H1 (cell line): Measurements from ENCODE around the gene MMUT. TPM values are rescaled to one million over a fixed set of nuclear protein-coding genes. Genes with fewer than 3 reads are reported as not detected.

Source experiments
- CTCF ChIA-PET: fragments of 300-600 bp; sonication (Branson Sonifier 250); formaldehyde crosslinking; loops from one replicate; lab custom pipeline; 2021; ENCODE audit not compliant: partially characterized antibody; lab: Charles Lee
- POLR2A ChIA-PET: fragments of 300-600 bp; sonication (Branson Sonifier 250); formaldehyde crosslinking; loops from one replicate; lab custom pipeline; 2021; ENCODE audit warnings: inconsistent platforms; ENCODE audit not compliant: partially characterized antibody; lab: Charles Lee
- DNase-seq, 2 experiments: peaks; one replicate each; pipeline versions ENCODE4 v3.0.0 to v3.0.0-alpha.2; 2010 to 2022; ENCODE audit warnings: low spot score in 2 of 2, low read depth in 1 of 2, mixed read lengths in 1 of 2
- FAIRE-seq: peaks from 2 replicates; lab custom pipeline; 2011; peaks lifted over from hg19 to GRCh38; lab: Jason Lieb, UNC
- H2AFZ ChIP-seq: 2 replicates; pipeline ENCODE4 v1.8.1; 2012; ENCODE audit warnings: low read length, inconsistent platforms
- H2AK5ac ChIP-seq: 2 replicates; pipeline ENCODE4 v1.6.1; 2013; ENCODE audit warnings: low read depth, low read length
- H2BK120ac ChIP-seq: replicated peaks from 2 replicates; pipeline ENCODE3; 2013; ENCODE audit warnings: low read depth, low read length, inconsistent platforms
- H2BK12ac ChIP-seq: 2 replicates; pipeline ENCODE4 v1.6.1; 2013; ENCODE audit warnings: low read depth, low read length
- H2BK15ac ChIP-seq: 2 replicates; pipeline ENCODE4 v1.6.1; 2013; ENCODE audit warnings: low read length
- H2BK20ac ChIP-seq: 2 replicates; pipeline ENCODE4 v1.6.1; 2013; ENCODE audit warnings: low read length
- H2BK5ac ChIP-seq: 2 replicates; pipeline ENCODE4 v1.6.1; 2013; ENCODE audit warnings: low read depth, low read length
- H3K14ac ChIP-seq: 2 replicates; pipeline ENCODE4 v1.6.1; 2013; ENCODE audit warnings: inconsistent platforms; ENCODE audit not compliant: insufficient read length
- H3K18ac ChIP-seq: 2 replicates; pipeline ENCODE4 v1.6.1; 2013; ENCODE audit warnings: low read length; ENCODE audit errors: extremely low read depth
- H3K23ac ChIP-seq: 2 replicates; pipeline ENCODE4 v1.6.1; 2013; ENCODE audit warnings: inconsistent platforms; ENCODE audit not compliant: insufficient read length
- H3K23me2 ChIP-seq: 2 replicates; pipeline ENCODE4 v1.6.1; 2013; ENCODE audit warnings: low read depth, low read length
- H3K27ac ChIP-seq: 2 replicates; pipeline ENCODE4 v1.6.1; 2011; ENCODE audit warnings: low read depth, low read length, inconsistent platforms
- H3K27me3 ChIP-seq, 4 experiments: replicated peaks in 1 of 4; 1 replicate in 1 of 4; 2 replicates in 3 of 4; pipeline versions ENCODE4 v1.6.1 to v1.8.1; 2011 to 2013; ENCODE audit warnings: low read length in 3 of 4, mild to moderate bottlenecking in 3 of 4, inconsistent platforms in 2 of 4, mixed read lengths in 2 of 4, moderate library complexity in 1 of 4; ENCODE audit not compliant: control insufficient read depth in 3 of 4, insufficient read depth in 3 of 4; ENCODE audit errors: extremely low read depth in 1 of 4
- H3K36me3 ChIP-seq, 4 experiments: 2 replicates each; pipeline versions ENCODE4 v1.6.1 to v1.8.1; 2011 to 2013; ENCODE audit warnings: mild to moderate bottlenecking in 4 of 4, low read length in 3 of 4, moderate library complexity in 2 of 4, control low read depth in 1 of 4, inconsistent platforms in 1 of 4; ENCODE audit not compliant: insufficient read depth in 4 of 4, control insufficient read depth in 2 of 4
- H3K4ac ChIP-seq: replicated peaks from 2 replicates; pipeline ENCODE3; 2013; ENCODE audit warnings: low read length, low read depth, mixed read lengths, inconsistent platforms; ENCODE audit not compliant: insufficient read length
- H3K4me1 ChIP-seq, 4 experiments: replicated peaks in 1 of 4; 1 replicate in 1 of 4; 2 replicates in 3 of 4; pipeline versions ENCODE4 v1.6.1 to v1.8.1; 2011 to 2013; ENCODE audit warnings: low read length in 3 of 4, inconsistent platforms in 2 of 4, mixed read lengths in 1 of 4; ENCODE audit not compliant: insufficient read depth in 4 of 4, control insufficient read depth in 3 of 4
- H3K4me2 ChIP-seq, 2 experiments: 2 replicates each; pipeline versions ENCODE4 v1.6.1 to v1.8.1; 2011 to 2013; ENCODE audit warnings: low read depth in 2 of 2, low read length in 2 of 2, control low read depth in 1 of 2, inconsistent platforms in 1 of 2, mild to moderate bottlenecking in 1 of 2; ENCODE audit not compliant: insufficient read depth in 1 of 2
- H3K4me3 ChIP-seq, 4 experiments: fragments of 200-600, 300-600 bp in 1 of 4; sonication (generic), shearing (Covaris generic), sonication (Bioruptor Twin) in 1 of 4; 2 replicates each; pipeline versions ENCODE4 v1.5.1 to v1.8.1; 2011 to 2016; ENCODE audit warnings: low read length in 4 of 4, low read depth in 3 of 4, control low read depth in 2 of 4, inconsistent platforms in 2 of 4, mild to moderate bottlenecking in 2 of 4, mixed read lengths in 1 of 4, moderate library complexity in 1 of 4; ENCODE audit not compliant: insufficient read depth in 2 of 4; ENCODE audit errors: extremely low read depth in 1 of 4
- H3K56ac ChIP-seq: replicated peaks from 2 replicates; pipeline ENCODE3; 2013; ENCODE audit warnings: low read depth, mild to moderate bottlenecking, mixed read lengths, low read length, inconsistent platforms; ENCODE audit not compliant: insufficient read length
- H3K79me1 ChIP-seq: 2 replicates; pipeline ENCODE4 v1.6.1; 2013; ENCODE audit warnings: low read depth, low read length, control low read depth
- H3K79me2 ChIP-seq, 2 experiments: 2 replicates each; pipeline versions ENCODE4 v1.6.1 to v1.8.1; 2012 to 2013; ENCODE audit warnings: low read length in 2 of 2, mild to moderate bottlenecking in 2 of 2, inconsistent platforms in 1 of 2; ENCODE audit not compliant: insufficient read depth in 2 of 2, control insufficient read depth in 1 of 2
- H3K9ac ChIP-seq, 4 experiments: replicated peaks in 1 of 4; 1 replicate in 1 of 4; 2 replicates in 3 of 4; pipeline versions ENCODE4 v1.6.1 to v1.8.1; 2011 to 2013; ENCODE audit warnings: low read depth in 3 of 4, low read length in 3 of 4, control low read depth in 2 of 4, mild to moderate bottlenecking in 2 of 4, moderate library complexity in 2 of 4, inconsistent platforms in 1 of 4; ENCODE audit errors: extremely low read depth in 1 of 4
- H3K9me3 ChIP-seq, 2 experiments: 2 replicates each; pipeline versions ENCODE4 v1.6.1 to v1.8.1; 2012 to 2013; ENCODE audit warnings: mild to moderate bottlenecking in 2 of 2, moderate library complexity in 2 of 2, control low read depth in 1 of 2, inconsistent platforms in 1 of 2, low read depth in 1 of 2, low read length in 1 of 2, mixed read lengths in 1 of 2; ENCODE audit not compliant: insufficient read depth in 2 of 2
- H4K20me1 ChIP-seq, 2 experiments: replicated peaks in 1 of 2; 2 replicates each; pipeline versions ENCODE3 to v1.8.1; 2011 to 2013; ENCODE audit warnings: inconsistent platforms in 2 of 2, low read length in 2 of 2, mild to moderate bottlenecking in 1 of 2; ENCODE audit not compliant: insufficient read depth in 2 of 2, control insufficient read depth in 1 of 2
- H4K5ac ChIP-seq: 2 replicates; pipeline ENCODE4 v1.6.1; 2013; ENCODE audit warnings: low read length, low read depth, mixed read lengths, inconsistent platforms; ENCODE audit not compliant: insufficient read length
- H4K8ac ChIP-seq: 2 replicates; pipeline ENCODE4 v1.8.0; 2013; ENCODE audit warnings: mild to moderate bottlenecking, moderate library complexity, low read length, inconsistent platforms; ENCODE audit not compliant: insufficient read depth; ENCODE audit errors: extremely low read depth
- H4K91ac ChIP-seq: replicated peaks from 2 replicates; pipeline ENCODE3; 2013; ENCODE audit warnings: low read length, mixed read lengths, inconsistent platforms; ENCODE audit not compliant: insufficient read length
- ASH2L ChIP-seq: fragments of 200-600, 300-600 bp; sonication (generic); IDR thresholded peaks from one replicate; pipeline ENCODE4 v1.7.1; 2017; ENCODE audit warnings: low read length
- CEBPB ChIP-seq: IDR thresholded peaks from 2 replicates; pipeline ENCODE4 v1.6.1; 2012; ENCODE audit warnings: low read depth, low read length
- CTBP2 ChIP-seq: IDR thresholded peaks from 2 replicates; pipeline ENCODE4 v1.7.0; 2011; ENCODE audit warnings: borderline replicate concordance, mild to moderate bottlenecking, moderate library complexity, mixed read lengths, low read length; ENCODE audit not compliant: insufficient read depth, insufficient read length
- EGR1 ChIP-seq: IDR thresholded peaks from 2 replicates; pipeline ENCODE4 v1.6.1; 2011; ENCODE audit warnings: low read depth, low read length, borderline replicate concordance
- HDAC2 ChIP-seq, 2 experiments: fragments of 300-600 bp in 1 of 2; sonication (generic) in 1 of 2; IDR thresholded peaks; 2 replicates each; pipeline ENCODE4 v1.6.1; 2011 to 2012; ENCODE audit warnings: low read depth in 2 of 2, low read length in 2 of 2, mild to moderate bottlenecking in 2 of 2, moderate library complexity in 2 of 2, borderline replicate concordance in 1 of 2, inconsistent platforms in 1 of 2
- HDAC6 ChIP-seq: IDR thresholded peaks from one replicate; pipeline ENCODE4 v1.7.1; 2012; ENCODE audit warnings: low read depth, mild to moderate bottlenecking, inconsistent platforms, low read length, moderate library complexity
- KDM1A ChIP-seq: fragments of 200-600, 300-600 bp; sonication (generic); IDR thresholded peaks from 2 replicates; pipeline ENCODE4 v1.7.1; 2016; ENCODE audit warnings: mild to moderate bottlenecking, low read length, borderline replicate concordance
- RAD21 ChIP-seq, 2 experiments: IDR thresholded peaks in 1 of 2; conservative IDR thresholded peaks in 1 of 2; 2 replicates each; pipeline ENCODE4 v1.6.1; 2011; ENCODE audit warnings: low read depth in 2 of 2, low read length in 2 of 2, improper control_type of control experiment in 1 of 2, inconsistent platforms in 1 of 2, mild to moderate bottlenecking in 1 of 2, moderate library complexity in 1 of 2
- RFX5 ChIP-seq: IDR thresholded peaks from 2 replicates; pipeline ENCODE4 v1.6.1; 2011; ENCODE audit warnings: low read depth, low read length, improper control_type of control experiment, borderline replicate concordance
- RXRA ChIP-seq: IDR thresholded peaks from 2 replicates; pipeline ENCODE4 v1.6.1; 2011; ENCODE audit warnings: low read depth, mild to moderate bottlenecking, low read length, moderate library complexity; ENCODE audit not compliant: insufficient read depth
- SAP30 ChIP-seq: fragments of 300-600 bp; sonication (generic); IDR thresholded peaks from 2 replicates; pipeline ENCODE4 v1.7.1; 2012; ENCODE audit warnings: low read length, moderate library complexity, mild to moderate bottlenecking, inconsistent platforms; ENCODE audit not compliant: insufficient read depth, insufficient replicate concordance
- SRF ChIP-seq: IDR thresholded peaks from 2 replicates; pipeline ENCODE4 v1.6.1; 2011; ENCODE audit warnings: mild to moderate bottlenecking, low read depth, low read length, moderate library complexity
- YY1 ChIP-seq: IDR thresholded peaks from 2 replicates; pipeline ENCODE4 v1.6.1; 2011; ENCODE audit warnings: low read depth, mild to moderate bottlenecking, low read length
- WGBS, 2 experiments: shearing (Covaris generic) in 1 of 2; methylation state at CpG; one replicate each; pipeline versions ENCODE4 v1.1.6 to v1.1.7; 2013 to 2015; ENCODE audit warnings: low lambda C conversion rate in 2 of 2, mixed read lengths in 2 of 2, inconsistent platforms in 1 of 2, low coverage in 1 of 2, missing lambda C conversion rate in 1 of 2; ENCODE audit not compliant: insufficient replicate concordance in 2 of 2, insufficient coverage in 1 of 2, insufficient read length in 1 of 2; ENCODE audit errors: extremely low coverage in 1 of 2, missing lambda C conversion rate in 1 of 2; 5-methylcytosine and 5-hydroxymethylcytosine counted together
- polyA plus RNA-seq, 7 experiments: library from polyadenylated mRNA; depleted of rRNA in 3 of 7; stranded (reverse) in 5 of 7; unstranded in 2 of 7; fragments of >200 nt in 5 of 7; fragments of 200-250 nt in 2 of 7; gene quantifications; 1 replicate in 5 of 7; 2 replicates in 1 of 7; 4 replicates in 1 of 7; pipeline versions ENCODE4 v1.2.1 to v1.2.3, GENCODE V29; 2011 to 2013; ENCODE audit warnings: missing spikeins in 2 of 7, mixed read lengths in 2 of 7
- total RNA-seq: library from RNA; stranded (reverse); fragmentation: NEBNext Ultra II Directional; extraction: Animal tissue kit (Norgen Biotek cat#: 25700); gene quantifications from 2 replicates; pipeline ENCODE4 v1.2.1, GENCODE V29; 2021

Gene MMUT
- total and polyA plus RNA-seq, 2 of the 8 experiments (the other 6 are each of a cell fraction or from before 2014, with no cell fraction given), result 5.2 to 13.0 TPM

DNA sequence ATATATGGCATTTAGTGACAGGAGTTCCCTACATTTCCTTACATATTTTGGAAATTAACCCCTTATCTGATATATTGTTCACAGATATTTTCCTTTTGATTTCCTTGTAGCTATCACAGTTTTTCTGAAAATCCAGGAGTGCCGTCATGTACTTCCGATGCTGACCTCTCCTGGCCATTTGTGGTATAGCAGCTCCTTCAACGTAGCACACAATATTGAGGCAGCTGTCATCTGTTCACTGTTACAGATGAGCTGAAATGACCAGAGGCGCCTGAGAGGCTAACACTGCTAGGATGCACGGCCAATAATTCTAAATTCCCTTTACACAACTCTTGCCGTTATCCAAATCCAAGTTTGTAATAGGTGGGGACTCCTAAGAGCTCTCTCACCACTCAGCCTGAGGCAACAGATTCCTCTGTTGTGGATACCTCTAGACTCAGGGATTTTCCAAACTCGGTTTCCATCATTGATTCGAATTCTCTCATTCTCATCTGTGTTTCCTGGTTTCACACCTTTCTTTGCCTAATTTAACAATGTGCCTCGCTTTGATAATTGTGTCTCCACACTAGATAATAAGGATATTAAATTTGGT lies 53.0 kb downstream of the MMUT start:
- WGBS, 2 experiments, result 44% methylated on average over 9 of the region's 9 CpGs; no CpG with 5 or more reads in 1 of the 2 experiments
- Histone ChIP-seq H2BK15ac (no peak overlapping the region), H3K4me1 (no peaks in the 10 kb centered on the region), H2BK120ac (no peak overlapping the region), H2BK20ac (no peak overlapping the region), H3K9me3 (no peaks in the 10 kb centered on the region), H2AK5ac (no peak overlapping the region), H3K4me2 (no peak overlapping the region), H3K23ac (no peak overlapping the region), H2BK12ac (no peak overlapping the region), H3K18ac (no peak overlapping the region), H3K27ac (no peak overlapping the region), H3K27me3 (no peaks in the 10 kb centered on the region), H4K91ac (no peak overlapping the region), H4K5ac (no peak overlapping the region), H3K4ac (no peak overlapping the region), H4K20me1 (no peaks in the 10 kb centered on the region), H3K4me3 (no peak overlapping the region), H3K56ac (no peak overlapping the region), H3K79me1 (no peaks in the 10 kb centered on the region), H3K14ac (no peak overlapping the region), H2AFZ (peak overlapping the region; percentile 61; the same call in 1 of the 2 replicates), H3K23me2 (no peaks in the 10 kb centered on the region), H3K79me2 (no peaks in the 10 kb centered on the region), H2BK5ac (no peak overlapping the region), H3K9ac (no peak overlapping the region), H3K36me3 (no peaks in the 10 kb centered on the region), H4K8ac (no peak overlapping the region)
- ChIA-PET POLR2A (interaction anchor here (0.9 kb wide), 1 partner anchor 67 kb away, joined by 4 read pairs; no protein-coding TSS in a partner anchor), CTCF (interaction anchor here (0.6 to 3.3 kb wide), 26 partner anchors 10 to 1779 kb away, joined by 3 to 18 read pairs (median 3); no protein-coding TSS in a partner anchor)
- FAIRE-seq (peak; percentile 89), DNase-seq (peak; percentile 25 to 89)
- TF ChIP-seq RXRA, result no peak
- no peak for TF ChIP-seq KDM1A
- TF ChIP-seq CEBPB, result no peak
- no peak for TF ChIP-seq SAP30
- no peak for TF ChIP-seq RFX5
- peak; percentile 86 to 88 for TF ChIP-seq RAD21 (IDR thresholded peaks at IDR 0.05 in 1 of 2, conservative IDR thresholded peaks at IDR 0.05 in 1 of 2; ENCODE audit: low read depth in 2 of 2, low read length in 2 of 2)
- no peak for TF ChIP-seq ASH2L
- no peak for TF ChIP-seq CTBP2
- no peak for TF ChIP-seq HDAC6
- no peak for TF ChIP-seq EGR1
- TF ChIP-seq SRF, result no peak
- TF ChIP-seq YY1, result no peak
- TF ChIP-seq HDAC2 (IDR thresholded peaks at IDR 0.05; ENCODE audit: borderline replicate concordance in 1 of 2, low read depth in 2 of 2, low read length in 2 of 2), result no peak
